Stimulated activated CD8-positive, alpha-beta memory T cell treated with anti-CD3 and anti-CD28 coated beads, Interleukin-12 subunit alpha, Interleukin-12 subunit beta, amount 100 ng/mL, for 4 hours (primary cell): ENCODE data around the gene LSS.
"Not testable (repeated sequence)": the region's sequence is repeated elsewhere in the genome, so short reads cannot be mapped to it uniquely, and the experiment has no call there.

Experiments used
- DNase-seq: peaks from one replicate; pipeline ENCODE4 v3.0.0-alpha.2; 2020; ENCODE audit warnings: low read depth

LSS gene

DNA sequence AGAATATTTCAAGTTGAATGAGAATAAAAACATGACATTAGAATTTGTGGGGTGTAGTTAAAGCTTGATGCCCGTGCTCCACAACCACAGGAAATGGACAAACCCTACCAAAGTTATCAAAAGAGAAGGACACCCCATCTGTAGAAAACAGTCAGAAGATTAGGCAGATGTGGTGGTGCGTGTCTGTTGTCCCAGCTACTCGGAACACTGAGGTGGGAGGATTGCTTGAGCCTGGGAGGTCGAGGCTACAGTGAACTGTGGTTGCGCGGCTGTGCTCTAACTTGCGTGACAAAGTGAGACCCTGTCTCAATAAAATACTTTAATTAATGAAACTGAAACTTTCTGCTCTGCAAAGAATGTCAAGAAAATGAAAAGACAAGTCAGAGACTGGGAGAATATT is 42.9 kb downstream of the LSS start:
- no peak for DNase-seq

DNA sequence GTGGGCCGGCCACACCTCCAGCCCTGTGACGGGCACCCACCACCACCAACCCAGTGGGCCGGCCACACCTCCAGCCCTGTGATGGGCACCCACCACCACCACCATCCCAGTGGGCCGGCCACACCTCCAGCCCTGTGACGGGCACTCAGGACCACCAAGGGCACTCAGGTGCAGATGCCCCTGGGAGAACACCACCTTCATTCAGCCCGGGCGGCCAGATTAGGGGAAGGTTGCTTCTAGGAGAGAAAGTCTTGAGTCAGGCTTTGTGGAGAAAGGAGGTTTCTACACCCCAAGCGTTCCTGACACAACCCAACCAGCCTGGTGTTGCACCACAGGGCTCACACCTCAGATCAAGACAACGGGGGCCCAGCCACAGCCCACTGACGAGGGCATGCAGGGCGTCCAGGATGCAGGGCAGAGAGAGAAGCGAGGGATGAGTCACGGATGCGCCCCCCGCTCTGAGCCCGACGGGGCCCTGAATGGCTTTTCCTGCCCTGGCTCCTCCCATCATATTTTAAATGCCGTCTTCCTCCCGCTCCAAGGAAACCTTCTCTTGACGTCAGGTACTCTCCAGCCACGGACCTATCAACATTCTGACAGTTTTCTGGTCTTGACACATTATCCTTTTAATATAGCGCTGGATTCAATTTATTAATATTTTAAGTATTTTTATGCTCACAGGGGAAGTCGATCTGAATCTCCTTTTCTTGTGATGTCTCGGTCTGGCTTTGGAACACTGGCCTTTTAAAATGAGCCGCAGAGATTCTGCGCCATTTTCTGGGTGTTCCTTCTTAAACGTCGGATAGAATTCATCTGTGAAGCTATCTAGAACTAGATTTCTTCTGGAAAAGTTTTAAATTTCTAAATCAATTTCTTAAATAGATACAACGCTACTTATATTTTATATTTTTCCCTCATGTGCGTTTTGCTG is 43.7 kb downstream of the LSS start:
- peak; percentile 46 for DNase-seq

DNA sequence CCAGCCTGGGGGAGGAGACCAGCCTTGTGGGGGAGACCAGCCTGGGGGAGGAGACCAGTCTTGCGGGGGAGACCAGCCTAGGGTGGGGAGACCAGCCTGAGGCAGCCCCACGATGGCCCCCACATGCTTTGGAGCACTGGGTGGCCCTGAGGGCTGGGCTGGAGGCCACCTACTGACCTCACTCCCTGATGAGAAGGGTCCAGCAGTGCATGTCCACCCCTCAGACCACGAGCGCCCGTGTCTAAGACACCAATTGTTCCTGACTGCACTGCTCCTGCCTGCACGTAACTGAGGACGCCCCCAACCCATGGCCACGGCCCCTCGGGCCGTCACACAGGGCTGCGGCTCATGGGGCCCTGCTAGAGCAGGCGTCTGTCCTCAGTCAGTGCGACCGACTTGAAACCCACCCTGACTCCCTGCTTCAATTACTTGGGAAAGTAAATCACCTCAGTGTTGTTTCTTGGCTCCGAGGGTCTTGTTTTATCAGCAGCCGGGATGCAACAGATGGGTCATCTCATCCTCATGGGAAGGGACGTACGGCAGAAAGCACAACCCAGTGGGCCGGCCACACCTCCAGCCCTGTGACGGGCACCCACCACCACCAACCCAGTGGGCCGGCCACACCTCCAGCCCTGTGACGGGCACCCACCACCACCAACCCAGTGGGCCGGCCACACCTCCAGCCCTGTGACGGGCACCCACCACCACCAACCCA is 44.5 kb downstream of the LSS start, which contains the start of gene SPATC1L:
Gene SPATC1L, minus strand, starts transcription at position 550 of the 715 bp plus-strand sequence. CDS start 1,643 bp downstream, outside the sequence.
- peak; percentile 28 for DNase-seq

DNA sequence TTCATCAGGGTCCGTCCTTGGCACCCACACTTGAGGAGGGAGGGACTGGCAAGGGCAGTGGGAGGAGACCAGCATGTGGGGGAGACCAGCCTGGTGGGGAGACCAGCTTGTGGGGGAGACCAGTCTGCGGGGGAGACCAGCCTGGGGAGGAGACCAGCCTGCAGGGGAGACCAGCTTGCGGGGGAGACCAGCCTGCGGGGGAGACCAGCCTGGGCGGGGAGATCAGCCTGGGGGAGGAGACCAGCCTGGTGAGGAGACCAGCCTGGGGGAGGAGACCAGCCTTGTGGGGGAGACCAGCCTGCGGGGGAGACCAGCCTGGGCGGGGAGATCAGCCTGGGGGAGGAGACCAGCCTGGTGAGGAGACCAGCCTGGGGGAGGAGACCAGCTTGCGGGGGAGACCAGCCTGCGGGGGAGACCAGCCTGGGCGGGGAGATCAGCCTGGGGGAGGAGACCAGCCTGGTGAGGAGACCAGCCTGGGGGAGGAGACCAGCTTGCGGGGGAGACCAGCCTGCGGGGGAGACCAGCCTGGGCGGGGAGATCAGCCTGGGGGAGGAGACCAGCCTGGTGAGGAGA is 45.2 kb downstream of the LSS start:
- DNase-seq: not testable (repeated sequence)

DNA sequence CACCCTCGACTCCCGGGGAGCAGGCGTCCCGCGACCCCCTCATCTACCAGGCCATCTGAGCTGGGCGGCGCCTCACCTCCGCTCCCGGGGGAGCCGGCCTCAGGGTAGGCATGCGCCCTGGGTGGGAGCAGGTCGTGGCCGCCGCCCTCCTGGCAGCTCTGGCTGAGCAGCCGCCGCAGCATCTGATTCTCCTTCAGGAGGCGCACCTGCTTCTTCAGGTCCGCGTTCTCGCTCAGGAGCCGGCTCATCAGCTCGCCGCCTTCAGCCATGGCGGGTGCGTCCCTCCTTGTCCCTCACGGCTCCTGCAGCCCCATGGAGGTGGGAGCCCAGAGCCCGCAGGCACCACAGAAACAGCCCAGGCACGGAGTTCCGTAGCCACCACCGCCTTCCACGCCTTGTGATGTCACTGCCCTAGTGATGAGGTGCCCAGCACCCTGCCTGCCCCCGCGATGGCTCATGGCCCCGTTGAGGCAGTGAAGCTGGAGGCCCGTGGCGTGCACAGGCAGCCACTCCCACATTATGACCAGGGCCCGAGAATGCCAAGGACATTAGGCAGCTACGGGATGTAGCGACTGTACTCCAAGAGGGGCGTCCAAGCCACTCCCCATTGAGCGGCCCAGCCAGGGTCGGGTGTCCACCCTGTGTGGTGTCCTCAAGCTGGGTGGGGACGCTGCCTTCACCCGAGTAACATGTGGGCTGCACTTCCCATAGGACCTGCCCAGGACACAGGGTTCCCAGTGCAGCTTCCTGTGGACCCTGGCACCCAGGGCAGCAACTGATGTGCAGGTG is 45.8 kb downstream of the LSS start:
- DNase-seq: no peak

DNA sequence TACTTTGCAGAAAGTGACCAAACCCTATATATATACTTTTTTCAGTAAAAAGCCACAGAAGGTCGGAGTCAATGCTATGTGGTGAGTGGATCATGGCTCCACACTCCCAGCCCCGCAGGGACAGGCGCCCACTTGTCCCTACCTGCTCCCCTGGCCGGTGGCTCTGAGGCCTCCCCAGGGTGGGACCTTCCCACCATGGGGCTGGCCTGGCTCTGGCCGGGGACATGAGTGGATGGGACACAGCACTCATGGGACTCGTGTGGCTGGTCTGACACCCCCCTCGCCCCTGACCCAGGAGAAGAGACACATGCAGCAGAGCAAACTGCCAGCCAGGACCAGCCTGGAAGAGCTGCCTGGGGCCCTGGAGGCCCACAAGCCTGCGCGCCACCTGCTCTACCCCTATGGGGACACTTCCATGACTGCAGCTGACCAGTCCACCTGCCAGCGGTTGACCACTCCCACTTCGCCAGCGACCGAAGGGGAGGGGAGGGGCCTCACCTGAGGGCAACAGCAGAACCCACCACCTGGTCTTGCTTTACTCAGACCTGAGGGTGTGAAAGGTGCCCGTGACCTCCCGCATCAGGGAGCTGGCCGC is 46.5 kb downstream of the LSS start:
- no peak for DNase-seq

DNA sequence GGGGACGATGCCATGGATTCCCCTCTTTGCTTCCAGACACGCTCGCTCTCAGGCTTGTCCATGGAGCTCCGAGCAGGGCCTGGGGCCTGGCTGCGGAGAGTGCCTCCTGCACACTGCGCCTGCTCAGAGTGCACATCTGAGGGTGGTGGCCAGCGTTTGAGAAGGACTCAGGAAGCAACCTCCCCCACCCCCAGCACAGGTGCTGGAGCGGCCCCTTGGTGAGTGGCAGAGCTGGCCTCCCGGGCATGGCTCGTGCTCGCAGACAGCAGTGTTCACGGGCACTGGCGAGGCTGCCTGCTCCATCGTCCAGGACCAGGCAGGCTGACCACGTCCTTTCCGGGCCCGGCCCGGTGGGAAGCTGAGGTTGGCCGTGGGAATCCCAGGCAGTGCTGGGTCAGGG is 47.1 kb downstream of the LSS start:
- DNase-seq: no peak

DNA sequence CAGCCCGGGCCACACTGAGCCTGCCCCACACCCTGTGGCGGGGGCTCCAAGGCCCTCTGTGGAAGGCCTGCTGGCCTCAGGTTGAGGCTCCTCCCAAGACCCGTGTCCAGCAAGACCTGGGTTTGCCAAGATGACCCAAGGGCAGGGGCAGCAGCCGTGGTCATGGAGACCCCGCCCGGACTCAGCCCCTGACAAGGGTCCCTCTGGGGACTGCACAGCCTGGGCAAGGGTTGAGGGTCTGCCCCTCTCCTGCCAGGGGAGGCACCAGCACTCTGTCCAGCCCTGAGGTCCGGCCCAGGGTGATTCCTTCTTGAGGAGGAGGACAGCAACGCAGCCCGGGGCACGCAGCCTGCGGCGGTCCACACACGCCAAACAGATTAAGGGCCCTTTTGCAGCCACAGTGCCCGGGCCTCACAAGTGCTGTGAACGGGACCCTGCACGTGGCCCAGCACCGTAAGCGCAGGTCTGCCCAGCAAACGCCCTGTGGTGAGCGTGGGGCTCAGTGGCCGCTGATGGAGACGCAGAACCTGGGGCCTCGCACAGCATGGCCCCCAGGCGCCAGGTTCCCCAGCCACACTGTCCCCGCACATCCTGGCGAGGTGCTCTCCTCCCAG is 47.7 kb downstream of the LSS start:
- no peak for DNase-seq

DNA sequence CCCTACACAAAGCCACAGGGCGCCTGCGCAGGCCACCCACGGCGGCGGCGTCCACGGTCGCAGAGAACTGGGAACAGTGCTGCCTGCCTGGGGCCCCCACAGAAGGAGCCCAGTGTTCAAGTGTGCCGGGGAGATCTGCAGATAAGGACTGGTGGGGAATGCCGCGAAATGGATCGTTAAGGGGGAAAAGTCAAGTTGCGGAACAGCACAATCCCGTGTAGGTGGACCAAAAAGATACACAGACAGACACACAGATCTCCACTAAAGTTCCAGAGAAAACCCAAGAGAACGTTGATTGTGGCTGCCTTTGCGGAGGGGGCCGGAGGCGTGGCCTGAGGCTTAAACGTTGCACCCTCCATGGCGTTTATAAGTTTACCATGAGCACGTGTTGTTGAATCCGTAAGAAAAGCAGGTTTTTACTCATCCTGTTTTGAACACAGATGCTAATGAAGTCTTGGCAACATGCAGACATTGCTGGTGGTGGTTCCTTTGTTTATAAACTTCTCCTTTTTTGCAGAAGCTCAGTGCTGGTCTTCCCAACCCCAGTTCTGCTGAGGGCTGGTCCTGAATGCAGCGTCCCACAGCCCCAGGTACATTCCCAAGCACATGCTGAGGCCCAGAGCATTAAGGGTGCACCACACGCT is 48.4 kb downstream of the LSS start:
- DNase-seq: no peak

DNA sequence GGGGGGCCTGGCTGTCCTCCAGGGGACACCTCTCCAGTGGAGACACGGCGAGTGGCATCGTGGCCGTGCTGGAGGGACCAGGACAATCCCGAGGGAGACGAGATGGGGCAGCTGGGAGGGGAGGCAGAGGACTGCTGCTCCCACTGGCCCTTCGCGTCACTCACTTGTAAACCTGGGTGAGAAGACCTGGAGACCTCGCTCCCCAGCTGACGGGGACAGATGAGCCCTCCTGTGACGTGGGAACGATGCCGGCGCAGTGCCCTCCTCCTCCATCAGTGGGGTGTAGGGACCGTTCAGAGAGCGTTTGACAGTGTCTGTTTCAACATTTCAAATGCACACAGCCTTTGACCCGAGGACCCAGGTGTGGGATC is 48.9 kb downstream of the LSS start:
- no peak for DNase-seq

DNA sequence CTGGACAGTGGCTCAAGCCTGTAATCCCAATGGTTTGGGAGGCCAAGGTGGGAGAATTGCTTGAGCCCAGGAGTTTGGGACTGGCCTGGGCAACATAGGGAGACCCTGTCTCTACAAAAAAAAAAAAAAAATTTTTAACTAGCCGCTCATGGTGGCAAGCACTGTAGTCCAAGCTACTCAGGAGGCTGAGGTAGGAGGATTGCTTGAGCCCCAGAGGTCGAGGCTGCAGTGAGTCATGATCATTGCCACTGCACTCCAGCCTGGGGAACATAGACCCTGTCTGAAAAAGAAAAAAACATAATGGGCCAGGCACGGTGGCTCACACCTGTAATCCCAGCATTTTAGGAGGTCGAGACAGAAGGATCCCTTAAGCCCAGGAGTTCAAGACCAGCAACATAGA is 49.6 kb downstream of the LSS start:
- DNase-seq: no peak

DNA sequence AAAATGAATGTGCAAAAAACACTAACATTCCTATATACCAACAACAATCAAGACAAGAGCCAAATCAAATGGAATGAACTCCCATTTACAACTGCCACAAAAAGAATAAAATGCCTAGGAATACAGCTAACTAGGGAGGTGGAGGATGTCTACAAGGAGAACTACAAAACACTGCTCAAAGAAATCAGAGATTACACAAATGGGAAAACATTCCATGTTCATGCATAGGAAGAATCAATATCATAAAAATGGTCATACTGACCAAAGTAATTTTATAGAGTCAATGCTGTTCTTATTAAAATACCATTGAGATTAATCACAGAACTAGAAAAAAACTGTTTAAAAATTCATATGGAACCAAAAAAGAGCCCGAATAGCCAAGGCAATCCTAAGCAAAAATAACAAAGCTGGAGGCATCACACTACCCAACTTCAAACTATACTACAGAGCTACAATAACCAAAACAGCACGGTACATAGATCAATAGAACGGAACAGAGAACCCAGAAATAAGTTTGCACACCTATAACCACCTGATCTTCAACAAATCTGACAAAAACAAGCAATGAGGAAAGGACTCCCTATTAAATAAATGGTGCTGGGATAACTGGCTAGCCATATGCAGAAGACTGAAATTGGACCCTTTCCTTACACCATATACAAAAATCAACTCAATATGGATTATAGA is 52.0 kb downstream of the LSS start:
- not testable (repeated sequence) for DNase-seq

DNA sequence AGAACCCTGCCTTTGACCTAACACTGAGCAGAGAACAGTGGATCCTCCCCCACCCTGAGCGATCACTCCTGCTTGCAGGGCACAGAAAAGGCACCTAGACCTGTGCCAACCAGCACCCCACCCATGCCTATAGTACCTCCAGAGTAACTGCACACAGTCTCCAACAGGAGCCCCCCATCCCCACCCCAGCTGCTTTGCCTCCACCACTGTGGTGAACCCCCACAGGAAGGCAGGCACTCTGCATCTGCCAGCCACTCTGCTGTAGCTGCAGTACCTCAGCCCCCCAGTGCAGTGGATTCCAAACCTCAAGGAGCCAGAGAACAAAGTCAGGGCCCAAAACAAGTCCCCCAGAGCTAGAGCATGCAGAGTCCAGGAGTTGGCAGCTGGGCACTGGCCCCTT is 55.0 kb downstream of the LSS start:
- no peak for DNase-seq

DNA sequence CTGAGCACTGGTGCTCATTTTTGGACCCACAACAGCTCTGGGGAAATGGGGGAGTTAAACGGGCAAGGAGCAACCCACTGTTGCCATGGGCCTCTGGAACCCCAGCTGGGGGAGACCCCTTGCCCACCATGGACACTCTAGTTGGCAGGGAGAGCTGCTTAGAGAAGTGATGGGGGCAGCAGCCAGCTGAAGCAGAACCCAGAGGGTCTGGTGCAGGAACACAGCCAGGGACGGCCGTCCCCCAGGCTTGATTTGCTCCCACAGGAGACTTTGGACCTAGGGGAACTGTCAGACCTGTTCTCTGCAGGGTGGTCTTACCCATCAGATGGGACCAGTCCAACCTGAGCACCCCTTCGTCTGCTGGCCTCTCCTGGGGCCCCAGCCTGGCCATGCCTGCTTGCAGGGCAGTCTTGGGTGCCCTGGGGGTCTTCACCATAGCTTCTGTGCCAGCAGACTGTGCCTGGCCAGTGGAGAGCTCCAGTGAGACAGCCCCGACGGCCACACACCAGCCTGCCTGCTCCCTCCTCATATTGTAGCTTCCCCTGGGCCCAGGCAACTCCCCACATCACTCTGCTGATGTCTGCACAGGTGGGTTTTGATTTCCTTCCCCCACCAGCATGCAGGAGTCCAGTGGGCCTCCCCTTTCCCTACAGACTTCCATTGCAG is 55.6 kb downstream of the LSS start:
- DNase-seq: no peak

DNA sequence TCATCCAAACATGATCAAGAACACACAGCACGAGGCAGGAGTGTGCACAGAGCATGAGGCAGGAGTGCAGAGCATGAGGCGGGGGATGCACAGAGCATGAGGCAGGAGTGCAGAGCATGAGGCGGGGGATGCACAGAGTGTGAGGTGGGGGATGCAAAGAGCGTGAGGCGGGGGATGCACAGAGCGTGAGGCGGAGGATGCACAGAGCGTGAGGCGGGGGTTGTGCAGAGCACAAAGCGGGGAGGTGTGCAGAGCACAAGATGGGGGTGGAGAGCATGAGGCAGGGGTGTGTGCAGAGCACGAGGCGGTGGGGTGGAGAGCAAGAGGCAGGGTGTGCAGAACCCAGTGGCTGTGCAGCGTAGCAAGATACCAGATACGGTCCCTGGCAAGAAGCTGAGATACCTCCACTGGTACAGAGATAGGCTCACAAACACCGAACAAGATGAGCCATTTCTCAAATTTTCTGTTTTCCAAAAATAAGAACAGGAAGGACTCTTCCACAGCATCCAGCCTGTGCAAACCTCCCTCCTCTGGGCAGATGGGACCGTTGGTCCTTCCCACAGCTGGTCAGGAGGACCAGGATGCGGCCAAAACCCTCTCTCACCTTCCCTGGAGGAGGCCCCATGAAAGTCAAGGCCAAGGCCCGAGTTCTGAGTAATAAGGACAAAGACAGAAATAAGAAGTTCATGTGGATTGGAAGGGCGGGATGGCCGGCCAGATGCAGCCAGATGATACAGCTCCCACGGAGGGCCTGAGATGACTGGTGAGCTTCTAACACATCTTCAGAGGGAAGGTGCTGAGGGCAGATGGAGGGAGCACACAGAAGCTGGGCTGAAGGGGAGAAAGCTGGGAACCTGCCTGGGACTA is 56.3 kb downstream of the LSS start:
- no peak for DNase-seq

DNA sequence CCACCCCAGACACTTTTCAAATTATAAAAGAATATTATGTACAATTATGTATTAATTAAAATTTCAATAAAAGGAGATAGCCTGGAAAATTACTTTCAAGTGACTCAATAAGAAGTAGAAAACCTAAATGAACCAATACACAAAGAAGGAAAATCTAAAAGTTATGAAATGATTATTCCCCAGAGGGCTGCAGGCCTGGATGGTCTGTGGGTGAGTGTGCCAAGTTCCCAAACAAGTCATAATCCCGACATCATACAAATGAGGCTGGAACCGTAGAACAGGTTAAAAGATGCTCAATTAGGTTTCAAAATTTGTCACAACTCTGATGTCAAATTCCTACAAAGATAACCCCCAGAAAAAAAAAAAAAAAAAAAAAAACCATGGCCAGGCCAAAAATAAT is 57.0 kb downstream of the LSS start:
- DNase-seq: no peak

DNA sequence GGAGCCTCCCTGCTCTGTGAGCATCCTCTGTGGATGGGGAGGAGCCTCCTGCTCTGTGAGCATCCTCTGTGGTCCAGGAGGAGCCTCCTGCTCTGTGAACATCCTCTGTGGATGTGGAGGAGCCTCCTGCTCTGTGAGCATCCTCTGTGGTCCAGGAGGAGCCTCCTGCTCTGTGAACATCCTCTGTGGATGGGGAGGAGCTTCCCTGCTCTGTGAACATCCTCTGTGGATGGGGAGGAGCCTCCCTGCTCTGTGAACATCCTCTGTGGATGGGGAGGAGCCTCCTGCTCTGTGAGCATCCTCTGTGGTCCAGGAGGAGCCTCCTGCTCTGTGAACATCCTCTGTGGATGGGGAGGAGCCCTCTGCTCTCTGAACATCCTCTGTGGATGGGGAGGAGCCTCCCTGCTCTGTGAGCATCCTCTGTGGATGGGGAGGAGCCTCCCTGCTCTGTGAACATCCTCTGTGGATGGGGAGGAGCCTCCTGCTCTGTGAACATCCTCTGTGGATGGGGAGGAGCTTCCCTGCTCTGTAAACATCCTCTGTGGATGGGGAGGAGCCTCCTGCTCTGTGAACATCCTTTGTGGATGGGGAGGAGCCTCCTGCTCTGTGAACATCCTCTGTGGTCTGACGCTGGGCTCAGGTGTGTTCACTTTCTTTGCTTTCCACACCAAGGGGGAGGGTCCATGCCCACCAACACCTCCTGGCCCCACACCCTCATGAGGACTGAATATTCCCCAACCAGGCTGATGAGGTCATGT is 58.0 kb downstream of the LSS start:
- not testable (repeated sequence) for DNase-seq
